ENCODE data around the gene TMEM178B.

- TF ChIP-seq ZNF217 (CRISPR knock-in tag; IDR thresholded peaks at IDR 0.05) (no peak), DACH1 (IDR thresholded peaks at IDR 0.05; ENCODE audit: partially characterized antibody) (no peak), POLR2AphosphoS5 (IDR thresholded peaks at IDR 0.05; ENCODE audit: control insufficient read depth, insufficient read depth, low read depth, low read length) (no peak)
- TF ChIP-seq, protein P1, sequence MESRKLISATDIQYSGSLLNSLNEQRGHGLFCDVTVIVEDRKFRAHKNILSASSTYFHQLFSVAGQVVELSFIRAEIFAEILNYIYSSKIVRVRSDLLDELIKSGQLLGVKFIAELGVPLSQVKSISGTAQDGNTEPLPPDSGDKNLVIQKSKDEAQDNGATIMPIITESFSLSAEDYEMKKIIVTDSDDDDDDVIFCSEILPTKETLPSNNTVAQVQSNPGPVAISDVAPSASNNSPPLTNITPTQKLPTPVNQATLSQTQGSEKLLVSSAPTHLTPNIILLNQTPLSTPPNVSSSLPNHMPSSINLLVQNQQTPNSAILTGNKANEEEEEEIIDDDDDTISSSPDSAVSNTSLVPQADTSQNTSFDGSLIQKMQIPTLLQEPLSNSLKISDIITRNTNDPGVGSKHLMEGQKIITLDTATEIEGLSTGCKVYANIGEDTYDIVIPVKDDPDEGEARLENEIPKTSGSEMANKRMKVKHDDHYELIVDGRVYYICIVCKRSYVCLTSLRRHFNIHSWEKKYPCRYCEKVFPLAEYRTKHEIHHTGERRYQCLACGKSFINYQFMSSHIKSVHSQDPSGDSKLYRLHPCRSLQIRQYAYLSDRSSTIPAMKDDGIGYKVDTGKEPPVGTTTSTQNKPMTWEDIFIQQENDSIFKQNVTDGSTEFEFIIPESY (CRISPR knock-in tag; IDR thresholded peaks at IDR 0.05), result no peak
These were observed 304.5 kb downstream of the TMEM178B start for GRCh38 chr7:141378405-141378804.
